Lower lobe of right lung (tissue), 2 donors: ENCODE results near the gene CMTM2. TPM values are rescaled to one million over a fixed set of nuclear protein-coding genes. Genes with fewer than 3 reads are reported as not detected.

Source experiments
- ATAC-seq, 2 donors: fragments of 200-7000 bp; cut with Tn5 transposase; one replicate each; pipeline ENCODE4 v1.9.1; 2020 to 2022; ENCODE audit warnings: mild to moderate bottlenecking in 2 of 2, moderate library complexity in 2 of 2
- DNase-seq: peaks from one replicate; pipeline ENCODE4 v3.0.0-alpha.2; 2020
- H3K27ac ChIP-seq: fragments of 200-600 bp; one replicate; pipeline ENCODE4 v1.8.0; 2022
- H3K27me3 ChIP-seq: fragments of 200-600 bp; one replicate; pipeline ENCODE4 v1.8.0; 2022; ENCODE audit warnings: low read depth
- H3K36me3 ChIP-seq: fragments of 200-600 bp; one replicate; pipeline ENCODE4 v1.8.0; 2022; ENCODE audit warnings: mild to moderate bottlenecking
- H3K4me1 ChIP-seq: fragments of 200-600 bp; one replicate; pipeline ENCODE4 v1.8.0; 2022
- H3K4me3 ChIP-seq: fragments of 200-600 bp; one replicate; pipeline ENCODE4 v1.8.0; 2022; ENCODE audit warnings: mild to moderate bottlenecking
- H3K9me3 ChIP-seq: fragments of 200-600 bp; one replicate; pipeline ENCODE4 v1.8.0; 2022
- intact Hi-C: fragments of 100-400 bp; cut with DNase I; formaldehyde crosslinking; loops from one replicate; pipeline ENCODE4 v1.11.0; 2022
- total RNA-seq: library from RNA; stranded (reverse); fragmentation: NEBNext Ultra II Directional; extraction: Animal tissue kit (Norgen Biotek cat#: 25700); gene quantifications from one replicate; pipeline ENCODE4 v1.2.1, GENCODE V29; 2021
- TF ChIP-seq, protein P1 (sequence below): fragments of 200-600 bp; IDR thresholded peaks from one replicate; pipeline ENCODE4 v1.8.0; 2022; ENCODE audit warnings: antibody characterized with exemption, mild to moderate bottlenecking
- donor health status: DM: no; HTN: yes; CAD: no; lungs with severe emphysema.

CMTM2 gene
- total RNA-seq, 1 donor from 2014 or later = 4.0 TPM

GRCh38 chr16:66551348-66551759 lies 27.9 kb upstream of the CMTM2 start:
- Histone ChIP-seq H3K27ac (peak overlapping the region; percentile 92), H3K36me3 (no peaks in the 10 kb centered on the region), H3K4me3 (peak overlapping the region; percentile 87), H3K9me3 (no peaks in the 10 kb centered on the region), H3K4me1 (peaks cover 71% of the 10 kb centered on the region), H3K27me3 (no peaks in the 10 kb centered on the region)
- peak; percentile 60 for DNase-seq
- ATAC-seq = peak; percentile 21 to 31
- intact Hi-C loops = no loop called here
- TF ChIP-seq, protein P1, sequence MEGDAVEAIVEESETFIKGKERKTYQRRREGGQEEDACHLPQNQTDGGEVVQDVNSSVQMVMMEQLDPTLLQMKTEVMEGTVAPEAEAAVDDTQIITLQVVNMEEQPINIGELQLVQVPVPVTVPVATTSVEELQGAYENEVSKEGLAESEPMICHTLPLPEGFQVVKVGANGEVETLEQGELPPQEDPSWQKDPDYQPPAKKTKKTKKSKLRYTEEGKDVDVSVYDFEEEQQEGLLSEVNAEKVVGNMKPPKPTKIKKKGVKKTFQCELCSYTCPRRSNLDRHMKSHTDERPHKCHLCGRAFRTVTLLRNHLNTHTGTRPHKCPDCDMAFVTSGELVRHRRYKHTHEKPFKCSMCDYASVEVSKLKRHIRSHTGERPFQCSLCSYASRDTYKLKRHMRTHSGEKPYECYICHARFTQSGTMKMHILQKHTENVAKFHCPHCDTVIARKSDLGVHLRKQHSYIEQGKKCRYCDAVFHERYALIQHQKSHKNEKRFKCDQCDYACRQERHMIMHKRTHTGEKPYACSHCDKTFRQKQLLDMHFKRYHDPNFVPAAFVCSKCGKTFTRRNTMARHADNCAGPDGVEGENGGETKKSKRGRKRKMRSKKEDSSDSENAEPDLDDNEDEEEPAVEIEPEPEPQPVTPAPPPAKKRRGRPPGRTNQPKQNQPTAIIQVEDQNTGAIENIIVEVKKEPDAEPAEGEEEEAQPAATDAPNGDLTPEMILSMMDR = peak; percentile 24

DNA sequence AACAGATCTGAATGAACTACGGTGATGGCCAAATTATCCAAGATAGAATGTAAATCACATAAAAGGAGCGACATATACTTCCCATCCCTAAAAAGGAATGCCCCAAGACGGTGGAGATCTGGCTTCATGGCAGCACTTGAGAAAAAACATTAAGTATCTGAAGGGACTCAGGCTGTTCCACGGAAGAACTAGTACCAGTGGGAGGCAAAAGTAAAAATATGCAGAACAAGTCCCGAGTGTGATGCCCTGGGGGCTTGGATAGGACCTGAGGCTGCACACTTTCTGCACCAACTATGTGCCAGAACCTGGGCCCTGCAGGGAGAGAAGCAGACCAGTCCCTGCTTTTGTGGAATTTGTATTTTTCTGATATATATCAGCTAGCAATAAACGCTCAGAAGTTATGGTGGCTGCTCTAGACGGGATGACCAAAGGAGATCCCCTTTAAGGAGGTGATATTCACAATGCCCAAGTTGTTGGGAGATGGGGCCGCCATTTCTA lies 27.4 kb upstream of the CMTM2 start:
- DNase-seq = no peak
- intact Hi-C loops = no loop called here
- no peaks in the 10 kb centered on the region for H3K27me3 ChIP-seq
- no peaks in the 10 kb centered on the region for H3K36me3 ChIP-seq
- peaks cover 76% of the 10 kb centered on the region for H3K4me1 ChIP-seq
- TF ChIP-seq, protein P1 = no peak
- peak overlapping the region; percentile 92 for H3K27ac ChIP-seq
- no peaks in the 10 kb centered on the region for H3K9me3 ChIP-seq
- H3K4me3 ChIP-seq = peak overlapping the region; percentile 87
- ATAC-seq = no peak

GRCh38 chr16:66552286-66553177 lies 26.7 kb upstream of the CMTM2 start, which contains the start of gene CKLF:
TSS of gene CKLF (plus strand) at chr16:66552576. CDS start at chr16:66552716, 140 bp downstream.
- TF ChIP-seq, protein P1 = no peak
- H3K27ac ChIP-seq = peak within 1 kb of the TSS; percentile 92
- H3K36me3 ChIP-seq = peaks cover 6% of the 10 kb centered on the region
- H3K9me3 ChIP-seq = no peaks in the 10 kb centered on the region
- DNase-seq (peak; percentile 93), ATAC-seq (peak; percentile 91 to 92)
- H3K27me3 ChIP-seq = no peaks in the 10 kb centered on the region
- intact Hi-C loops = no loop called here
- H3K4me1 ChIP-seq = peaks cover 77% of the 10 kb centered on the region
- H3K4me3 ChIP-seq = peak within 1 kb of the TSS; percentile 87

- peaks cover 13% of the 10 kb centered on the region for H3K36me3 ChIP-seq
- peak overlapping the region; percentile 92 for H3K27ac ChIP-seq
- ATAC-seq (no peak), DNase-seq (no peak)
- peaks cover 71% of the 10 kb centered on the region for H3K4me1 ChIP-seq
- intact Hi-C loops = no loop called here
- peak overlapping the region; percentile 87 for H3K4me3 ChIP-seq
- TF ChIP-seq, protein P1 = no peak
- H3K27me3 ChIP-seq = no peaks in the 10 kb centered on the region
- no peaks in the 10 kb centered on the region for H3K9me3 ChIP-seq
Measured at GRCh38 chr16:66553223-66553622, 26.0 kb upstream of the CMTM2 start.

DNA sequence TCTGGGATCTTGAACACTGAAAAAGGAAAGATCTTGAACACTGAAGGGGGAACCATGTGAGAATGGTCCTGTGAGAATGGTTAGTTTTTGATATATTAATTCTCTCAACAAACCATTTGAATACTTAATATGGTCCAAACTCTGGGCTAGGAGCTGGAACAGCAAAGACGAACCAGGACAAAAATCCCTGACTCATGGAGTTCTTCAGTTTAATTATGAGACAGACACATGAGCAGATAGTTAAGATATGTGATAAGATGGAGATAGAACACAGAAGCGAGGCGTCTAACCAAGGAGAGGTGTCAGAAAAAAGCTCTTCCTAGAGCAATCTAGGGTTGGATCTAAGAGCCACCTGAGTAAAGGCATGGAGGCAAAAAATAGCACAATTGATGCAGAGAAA lies 25.2 kb upstream of the CMTM2 start:
- no peaks in the 10 kb centered on the region for H3K27me3 ChIP-seq
- H3K36me3 ChIP-seq = peaks cover 21% of the 10 kb centered on the region
- peaks cover 63% of the 10 kb centered on the region for H3K4me1 ChIP-seq
- DNase-seq = no peak
- H3K27ac ChIP-seq = no peak overlapping the region
- peak overlapping the region; percentile 87 for H3K4me3 ChIP-seq
- intact Hi-C loops = no loop called here
- TF ChIP-seq, protein P1 = no peak
- no peaks in the 10 kb centered on the region for H3K9me3 ChIP-seq
- ATAC-seq = no peak
